Heart right ventricle (tissue), 16 donors: ENCODE results near the gene GRIA1. TPM values are rescaled to one million over a fixed set of nuclear protein-coding genes. Genes with fewer than 3 reads are reported as not detected.
A peak's percentile ranks its signal among the peaks of the same experiment; 100 is the strongest.

ENCODE experiments used
- ATAC-seq, 8 donors: fragments of 200-7000 bp; cut with Tn5 transposase; one replicate each; pipeline ENCODE4 v1.9.1; 2020; ENCODE audit warnings: mild to moderate bottlenecking in 8 of 8, moderate library complexity in 8 of 8, moderate number of reproducible peaks in 1 of 8
- DNase-seq, 2 donors: peaks; one replicate each; pipeline ENCODE4 v3.0.0-alpha.2; 2020
- H3K27ac ChIP-seq, 10 donors: fragments of 200-600 bp; sonication (generic) in 2 of 10; one replicate each; pipeline versions ENCODE4 v1.5.0 to v1.8.0; 2020 to 2022; ENCODE audit warnings: mild to moderate bottlenecking in 3 of 10
- H3K27me3 ChIP-seq, 7 donors: fragments of 200-600 bp; one replicate each; pipeline ENCODE4 v1.8.0; 2021 to 2022; ENCODE audit warnings: mild to moderate bottlenecking in 2 of 7
- H3K36me3 ChIP-seq, 9 donors: fragments of 200-600 bp; sonication (generic) in 1 of 9; one replicate each; pipeline versions ENCODE4 v1.5.0 to v1.8.0; 2020 to 2022; ENCODE audit warnings: mild to moderate bottlenecking in 2 of 9
- H3K4me1 ChIP-seq, 9 donors: fragments of 200-600 bp; sonication (generic) in 1 of 9; one replicate each; pipeline versions ENCODE4 v1.5.0 to v1.8.0; 2020 to 2022; ENCODE audit warnings: mild to moderate bottlenecking in 4 of 9
- H3K4me3 ChIP-seq, 10 donors: fragments of 200-600 bp; sonication (generic) in 2 of 10; one replicate each; pipeline versions ENCODE4 v1.5.0 to v1.8.0; 2020 to 2022; ENCODE audit warnings: mild to moderate bottlenecking in 7 of 10, moderate library complexity in 2 of 10
- H3K9me3 ChIP-seq, 11 donors: fragments of 200-600 bp in 10 of 11; sonication (generic) in 2 of 11; one replicate each; pipeline versions ENCODE4 v1.5.0 to v1.8.0; 2013 to 2022; ENCODE audit warnings: mild to moderate bottlenecking in 2 of 11, control low read depth in 1 of 11, moderate library complexity in 1 of 11
- CTCF ChIP-seq, 9 donors: fragments of 200-600 bp; sonication (generic) in 2 of 9; IDR thresholded peaks; one replicate each; pipeline versions ENCODE4 v1.5.0 to v1.8.0; 2021 to 2022; ENCODE audit warnings: antibody characterized with exemption in 9 of 9, mild to moderate bottlenecking in 5 of 9, moderate library complexity in 1 of 9
- WGBS, 2 donors: extraction: QIAGEN DNeasy Blood & Tissue Kit; methylation state at CpG; one replicate each; pipeline ENCODE4 v1.1.7; 2013; ENCODE audit warnings: inconsistent platforms in 1 of 2; 5-methylcytosine and 5-hydroxymethylcytosine counted together
- intact Hi-C, 10 donors: fragments of 100-400 bp; cut with DNase I; formaldehyde crosslinking; loops; one replicate each; pipeline versions ENCODE4 v1.11.1 to v1.14.2; 2022
- polyA plus RNA-seq, 2 donors: library from polyadenylated mRNA; stranded (reverse); fragments of 200-250 nt; gene quantifications; one replicate each; pipeline ENCODE4 v1.2.3, GENCODE V29; 2013
- total RNA-seq, 10 donors: library from RNA; stranded (reverse); fragmentation: NEBNext Ultra II Directional in 3 of 10; extraction: Animal tissue kit (Norgen Biotek cat#: 25700) in 3 of 10; gene quantifications; one replicate each; pipeline versions ENCODE4 v1.2.1 to v1.2.4, GENCODE V29; 2021 to 2023
- donor health status: Arrhythmogenic right ventricular cardiomyopathy.
- donor health status: ischemic (EF 13 %, LVEDD 7.1; RV severe dilation, severe dysfunction).
- donor health status: healthy with polysubstance abuse.
- donor health status: DM: no; HTN: yes; CAD: no.
- donor health status: DM: no; HTN: no; CAD: no.
- donor health status: ischemic (EF 25% LVEDD 6.9; RV normal size, moderate dysfunction).
- donor health status: ischemic (EF 25% LVEDD 5.7; RV mildly dilated, moderate dysfunction).
- donor health status: healthy.
- donor health status: DM: yes; HTN: yes; CAD: no.
- donor health status: Ischemic cardiomyopathy.
- donor health status: ischemic (EF 35%, LVEDD 5.7; RV mildly dilated, moderate dysfunction).
- donor health status: nonischemic (EF 11% LVEDD 7.7; RV severe dilation, severe dysfunction).
- donor health status: DM: yes; HTN: yes; CAD: no.
- donor health status: PGD.
- donor health status: ischemic (EF 29% LVEDD 5.4; RV normal size, mild dysfunction).
- donor health status: nonischemic (EF 23%, LVEDD 6.1; RV moderate dilation, normal function).

The GRIA1 gene
- total and polyA plus RNA-seq, 12 donors = 0.04 to 0.49 (median 0.23) TPM; not detected in 3

DNA sequence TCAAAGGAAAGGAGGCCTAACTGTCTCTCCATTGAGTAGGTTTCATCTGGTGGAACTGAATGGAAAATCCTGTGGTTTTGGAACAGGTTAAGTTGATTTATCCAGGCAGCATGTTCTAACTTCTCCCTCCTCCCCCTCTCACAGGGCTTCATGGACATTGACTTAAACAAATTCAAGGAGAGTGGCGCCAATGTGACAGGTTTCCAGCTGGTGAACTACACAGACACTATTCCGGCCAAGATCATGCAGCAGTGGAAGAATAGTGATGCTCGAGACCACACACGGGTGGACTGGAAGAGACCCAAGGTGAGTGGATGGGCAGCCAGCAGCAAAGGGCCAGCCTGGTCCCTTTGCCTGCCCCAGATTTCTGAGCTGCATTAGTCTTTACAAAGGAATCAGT is 183.9 kb downstream of the GRIA1 start:
- WGBS, 2 donors = 94% methylated on average over 4 of the region's 4 CpGs
- Histone ChIP-seq H3K27ac (no peak overlapping the region), H3K36me3 (no peaks in the 10 kb centered on the region), H3K4me1 (peaks cover 0 to 35% (median 20%) of the 10 kb centered on the region in 9 donors), H3K9me3 (no peaks in the 10 kb centered on the region), H3K4me3 (no peak overlapping the region), H3K27me3 (no peaks in the 10 kb centered on the region)
- DNase-seq (no peak), ATAC-seq (no peak)
- no peak for TF ChIP-seq CTCF (IDR thresholded peaks at IDR 0.05)
- intact Hi-C loops = no loop called here

GRCh38 chr5:153676406-153676805 is 185.9 kb downstream of the GRIA1 start:
- intact Hi-C loops = no loop called here
- no peak for ATAC-seq
- H3K27ac ChIP-seq = no peak overlapping the region
- no peak for DNase-seq
- no peak for TF ChIP-seq CTCF (IDR thresholded peaks at IDR 0.05)
- H3K27me3 ChIP-seq = no peaks in the 10 kb centered on the region
- H3K9me3 ChIP-seq = no peaks in the 10 kb centered on the region
- no peak overlapping the region for H3K4me3 ChIP-seq
- WGBS, 2 donors = 43 to 57% methylated on average over 3 of the region's 3 CpGs
- H3K36me3 ChIP-seq = no peaks in the 10 kb centered on the region
- H3K4me1 ChIP-seq = peaks cover 0 to 33% (median 20%) of the 10 kb centered on the region in 9 donors

DNA sequence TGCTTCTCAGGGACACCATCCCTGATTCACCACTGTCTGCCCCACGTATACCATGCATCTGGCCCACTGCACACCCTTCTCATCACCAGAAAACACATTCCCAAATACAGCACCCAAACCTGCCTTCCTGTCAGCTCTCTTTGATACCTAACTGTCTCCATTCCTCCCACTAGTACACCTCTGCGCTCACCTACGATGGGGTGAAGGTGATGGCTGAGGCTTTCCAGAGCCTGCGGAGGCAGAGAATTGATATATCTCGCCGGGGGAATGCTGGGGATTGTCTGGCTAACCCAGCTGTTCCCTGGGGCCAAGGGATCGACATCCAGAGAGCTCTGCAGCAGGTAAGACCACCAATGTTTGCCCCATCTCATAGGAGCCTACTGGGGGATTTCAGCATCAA is 186.4 kb downstream of the GRIA1 start:
- WGBS, 2 donors = 64 to 72% methylated on average over 7 of the region's 7 CpGs
- no peak overlapping the region for H3K27ac ChIP-seq
- no peak for DNase-seq
- no peaks in the 10 kb centered on the region for H3K36me3 ChIP-seq
- H3K4me1 ChIP-seq = peaks cover 0 to 29% (median 18%) of the 10 kb centered on the region in 9 donors
- TF ChIP-seq CTCF (IDR thresholded peaks at IDR 0.05) = no peak
- H3K4me3 ChIP-seq = no peak overlapping the region
- intact Hi-C loops = no loop called here
- no peak for ATAC-seq
- no peaks in the 10 kb centered on the region for H3K9me3 ChIP-seq
- H3K27me3 ChIP-seq = no peaks in the 10 kb centered on the region

DNA sequence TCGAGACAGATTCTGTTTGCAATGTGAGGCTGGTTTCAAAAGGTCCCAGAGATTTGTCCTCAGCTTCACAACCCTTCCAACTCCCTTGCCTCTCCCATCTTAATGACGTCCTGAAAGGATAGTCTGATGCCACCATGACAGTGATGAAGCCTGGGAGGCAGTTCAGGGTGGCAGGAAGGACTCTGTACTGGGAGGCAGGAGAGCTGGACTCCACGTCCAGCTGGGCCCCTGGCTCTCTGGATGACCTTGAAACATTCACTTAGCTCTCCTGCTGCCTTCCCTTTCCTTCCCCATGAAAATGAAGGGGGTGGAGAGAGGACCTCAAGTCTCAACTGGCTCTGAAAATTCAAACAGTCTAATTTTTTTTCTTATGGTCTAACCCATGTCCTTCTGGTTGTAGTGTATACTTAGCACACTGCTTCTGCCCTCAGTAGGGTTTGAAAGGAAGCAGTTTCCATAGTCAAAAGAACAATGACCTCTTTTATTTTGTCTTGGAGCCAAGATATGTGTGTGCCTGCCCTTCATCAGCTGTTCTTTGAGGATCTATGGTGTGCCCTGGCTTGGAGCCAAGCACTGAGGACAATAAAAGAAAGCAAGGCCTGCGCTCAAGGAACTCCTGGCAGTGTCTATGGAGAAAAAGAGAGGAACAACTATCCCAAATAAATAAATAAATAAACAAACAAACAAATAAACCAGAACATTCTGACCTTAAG is 188.3 kb downstream of the GRIA1 start:
- Histone ChIP-seq H3K4me3 (no peak overlapping the region), H3K27ac (peak overlapping the region in 4 of 10 donors; percentile 19 to 56 (median 38)), H3K36me3 (no peaks in the 10 kb centered on the region), H3K9me3 (no peaks in the 10 kb centered on the region), H3K4me1 (peaks cover 0 to 15% (median 7%) of the 10 kb centered on the region in 9 donors), H3K27me3 (no peaks in the 10 kb centered on the region)
- ATAC-seq = peak in 6 of 8 donors; percentile 67 to 86 (median 79)
- DNase-seq = peak; percentile 16 to 26
- WGBS, 2 donors = 42 to 54% methylated on average over 4 of the region's 4 CpGs
- TF ChIP-seq CTCF (IDR thresholded peaks at IDR 0.05) = no peak
- intact Hi-C loops = no loop called here
